ENCODE data around the gene SPATA6.

- TF ChIP-seq POLR2AphosphoS5 (IDR thresholded peaks at IDR 0.05) (no peak), CTCF (IDR thresholded peaks at IDR 0.05) (no peak), POLR2A (IDR thresholded peaks at IDR 0.05; ENCODE audit: low read depth) (no peak)
Observed at GRCh38 chr1:48402599-48402998, 69.4 kb downstream of the SPATA6 start.

Measured in esophagus muscularis mucosa (tissue), 3 donors.